Germinal center (tissue), 1 donor: ENCODE data around the gene NFATC2.
A peak's percentile ranks its signal among the peaks of the same experiment; 100 is the strongest.
"Not testable (repeated sequence)": the region's sequence is repeated elsewhere in the genome, so short reads cannot be mapped to it uniquely, and the experiment has no call there.

Experiments
- DNase-seq: peaks from one replicate; pipeline ENCODE4 v3.0.0; 2012; ENCODE audit warnings: mixed read lengths, low spot score

Gene NFATC2

GRCh38 chr20:51494241-51495110 is 48.0 kb downstream of the NFATC2 start:
- no peak for DNase-seq

GRCh38 chr20:51493346-51493791 is 49.1 kb downstream of the NFATC2 start:
- DNase-seq, result no peak

GRCh38 chr20:51492167-51493092 is 50.1 kb downstream of the NFATC2 start:
- DNase-seq, result no peak

- DNase-seq, result no peak
Observed at GRCh38 chr20:51491393-51491792, 51.1 kb downstream of the NFATC2 start.

GRCh38 chr20:51490635-51491034 is 51.9 kb downstream of the NFATC2 start:
- DNase-seq, result no peak

GRCh38 chr20:51489611-51490010 is 52.9 kb downstream of the NFATC2 start:
- no peak for DNase-seq

- DNase-seq, result no peak
Observed at GRCh38 chr20:51488331-51488730, 54.2 kb downstream of the NFATC2 start.

GRCh38 chr20:51487565-51488268 is 54.8 kb downstream of the NFATC2 start:
- no peak for DNase-seq

- no peak for DNase-seq
Observed at GRCh38 chr20:51487076-51487475, 55.4 kb downstream of the NFATC2 start.

- no peak for DNase-seq
Observed at GRCh38 chr20:51486197-51487005, 56.1 kb downstream of the NFATC2 start.

- DNase-seq, result no peak
Observed at GRCh38 chr20:51484831-51485230, 57.7 kb downstream of the NFATC2 start.

- DNase-seq, result no peak
Observed at GRCh38 chr20:51484141-51484815, 58.2 kb downstream of the NFATC2 start.

GRCh38 chr20:51482836-51483473 is 59.6 kb downstream of the NFATC2 start:
- no peak for DNase-seq

GRCh38 chr20:51481341-51481914 is 61.1 kb downstream of the NFATC2 start:
- peak; percentile 47 for DNase-seq

GRCh38 chr20:51480507-51481270 is 61.8 kb downstream of the NFATC2 start:
- DNase-seq, result peak; percentile 64

GRCh38 chr20:51476106-51476505 is 66.4 kb downstream of the NFATC2 start:
- DNase-seq, result not testable (repeated sequence)

GRCh38 chr20:51473771-51474170 is 68.7 kb downstream of the NFATC2 start:
- DNase-seq, result no peak

GRCh38 chr20:51473256-51473655 is 69.3 kb downstream of the NFATC2 start:
- DNase-seq, result no peak

GRCh38 chr20:51470907-51471411 is 71.6 kb downstream of the NFATC2 start:
- DNase-seq, result no peak
